ENCODE results near the gene CORIN. TPM values are rescaled to one million over a fixed set of nuclear protein-coding genes. Genes with fewer than 3 reads are reported as not detected.
"Not testable (repeated sequence)": the region's sequence is repeated elsewhere in the genome, so short reads cannot be mapped to it uniquely, and the experiment has no call there.

Gene CORIN
- total and polyA plus RNA-seq, 7 experiments from 2014 or later: 0.07 to 0.19 (median 0.08) TPM; not detected in 4

- H3K9me3 ChIP-seq (ENCODE audit: control insufficient read depth in 2 of 3, low read length in 3 of 3): no peaks in the 10 kb centered on the region
- no peak overlapping the region for H3K27ac ChIP-seq (ENCODE audit: low read depth, low read length)
- no peak for DNase-seq
- H3K4me1 ChIP-seq (ENCODE audit: control insufficient read depth in 2 of 2, insufficient read depth in 2 of 2, low read length in 2 of 2): no peaks in the 10 kb centered on the region
- no peak for ATAC-seq
- Mint-ChIP-seq H3K4me1 (peaks cover 0 to 2% (median 0%) of the 10 kb centered on the region in 7 donors), H3K9me3 (peaks cover 0 to 7% (median 0%) of the 10 kb centered on the region in 11 donors), H3K27me3 (no peaks in the 10 kb centered on the region), H3K36me3 (peaks cover 0 to 16% (median 9%) of the 10 kb centered on the region in 5 donors), H3K4me3 (no peak overlapping the region), H3K27ac (no peak overlapping the region)
- no peaks in the 10 kb centered on the region for H3K36me3 ChIP-seq (ENCODE audit: control insufficient read depth in 2 of 3, insufficient read depth in 3 of 3, low read length in 3 of 3)
- intact Hi-C loops (cut with micrococcal nuclease): no loop called here
- ChIA-PET CTCF (no interaction called here), POLR2A (no interaction called here)
- no peaks in the 10 kb centered on the region for H3K27me3 ChIP-seq (ENCODE audit: control insufficient read depth in 2 of 2, insufficient read depth in 2 of 2, low read length in 2 of 2)
- no peak overlapping the region for H3K4me3 ChIP-seq (ENCODE audit: low read length)
Observed at GRCh38 chr4:47553329-47554125, 284.3 kb downstream of the CORIN start.

DNA sequence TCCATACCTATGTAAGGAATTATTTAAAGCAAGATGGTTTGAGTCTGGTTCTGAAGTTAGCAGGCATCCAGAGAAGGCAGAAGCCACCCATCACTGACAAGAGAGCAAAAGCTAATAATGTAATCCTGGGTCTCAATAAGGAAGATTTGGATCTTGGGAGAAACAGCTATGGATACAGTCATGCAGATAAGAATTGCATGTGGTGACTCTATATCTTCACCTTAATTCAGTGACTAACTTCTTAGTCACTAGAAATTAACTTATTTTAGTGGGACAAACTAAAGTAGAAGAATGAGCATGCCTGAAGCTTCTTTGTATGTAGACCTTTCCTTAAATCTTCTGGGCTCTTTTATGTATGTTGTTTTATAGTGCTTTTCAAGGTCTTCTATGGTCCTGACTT is 286.2 kb downstream of the CORIN start:
- POLR2A ChIA-PET: no interaction called here
- Mint-ChIP-seq H3K9me3 (peaks cover 0 to 7% (median 0%) of the 10 kb centered on the region in 11 donors), H3K4me1 (peaks cover 0 to 2% (median 0%) of the 10 kb centered on the region in 7 donors), H3K27ac (no peak overlapping the region), H3K27me3 (no peaks in the 10 kb centered on the region), H3K4me3 (no peak overlapping the region), H3K36me3 (peaks cover 0 to 24% (median 18%) of the 10 kb centered on the region in 5 donors)
- DNase-seq (no peak), ATAC-seq (no peak)
- H3K27me3 ChIP-seq (ENCODE audit: control insufficient read depth in 2 of 2, insufficient read depth in 2 of 2, low read length in 2 of 2): no peaks in the 10 kb centered on the region
- no peak overlapping the region for H3K27ac ChIP-seq (ENCODE audit: low read depth, low read length)
- no peaks in the 10 kb centered on the region for H3K36me3 ChIP-seq (ENCODE audit: control insufficient read depth in 2 of 3, insufficient read depth in 3 of 3, low read length in 3 of 3)
- H3K4me3 ChIP-seq (ENCODE audit: low read length): no peak overlapping the region
- intact Hi-C loops (cut with micrococcal nuclease): no loop called here
- CTCF ChIA-PET: interaction anchor here (1.0 kb wide), 1 partner anchor 382 kb away, joined by 4 read pairs; no protein-coding TSS in a partner anchor
- H3K4me1 ChIP-seq (ENCODE audit: control insufficient read depth in 2 of 2, insufficient read depth in 2 of 2, low read length in 2 of 2): no peaks in the 10 kb centered on the region
- H3K9me3 ChIP-seq (ENCODE audit: control insufficient read depth in 2 of 3, low read length in 3 of 3): no peaks in the 10 kb centered on the region

DNA sequence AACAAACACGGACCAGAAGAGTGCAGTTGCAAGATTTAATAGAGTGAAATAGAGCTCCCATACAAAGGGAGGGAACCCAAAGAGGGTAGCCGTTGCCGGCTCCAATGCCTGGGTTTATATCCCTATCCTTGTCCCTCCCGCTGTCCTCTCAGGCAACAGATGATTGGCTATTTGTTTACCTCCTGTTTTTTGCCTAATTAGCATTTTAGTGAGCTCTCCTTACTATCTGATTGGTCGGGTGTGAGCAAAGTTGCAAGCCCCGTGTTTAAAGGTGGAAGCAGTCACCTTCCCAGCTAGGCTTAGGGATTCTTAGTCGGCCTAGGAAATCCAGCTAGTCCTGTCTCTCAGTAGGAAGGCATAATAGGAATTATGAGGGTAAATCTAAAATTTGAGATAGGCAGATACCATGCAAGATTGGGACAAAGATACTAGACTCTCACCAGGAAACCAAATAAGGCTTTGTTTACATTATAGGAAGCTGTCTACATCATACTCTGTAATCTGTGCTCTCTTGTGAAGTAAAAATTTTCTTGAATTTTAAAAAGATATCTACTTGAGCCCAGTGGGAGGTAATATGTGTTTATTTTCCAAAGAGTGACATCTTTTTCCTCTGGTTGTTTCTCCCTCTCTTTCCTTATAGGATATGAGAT is 286.8 kb downstream of the CORIN start:
- H3K4me3 Mint-ChIP-seq: no peak overlapping the region
- Histone ChIP-seq H3K9me3 (ENCODE audit: control insufficient read depth in 2 of 3, low read length in 3 of 3) (no peaks in the 10 kb centered on the region), H3K27me3 (ENCODE audit: control insufficient read depth in 2 of 2, insufficient read depth in 2 of 2, low read length in 2 of 2) (no peaks in the 10 kb centered on the region), H3K4me3 (ENCODE audit: low read length) (no peak overlapping the region), H3K27ac (ENCODE audit: low read depth, low read length) (no peak overlapping the region), H3K4me1 (ENCODE audit: control insufficient read depth in 2 of 2, insufficient read depth in 2 of 2, low read length in 2 of 2) (no peaks in the 10 kb centered on the region), H3K36me3 (ENCODE audit: control insufficient read depth in 2 of 3, insufficient read depth in 3 of 3, low read length in 3 of 3) (no peaks in the 10 kb centered on the region)
- ATAC-seq (no peak), DNase-seq (no peak)
- ChIA-PET CTCF (interaction anchor here (1.0 kb wide), 1 partner anchor 383 kb away, joined by 4 read pairs; no protein-coding TSS in a partner anchor), POLR2A (no interaction called here)
- intact Hi-C loops (cut with micrococcal nuclease): no loop called here
- peaks cover 0 to 2% (median 0%) of the 10 kb centered on the region in 7 donors for H3K4me1 Mint-ChIP-seq
- no peak overlapping the region for H3K27ac Mint-ChIP-seq
- H3K36me3 Mint-ChIP-seq: peaks cover 0 to 28% (median 20%) of the 10 kb centered on the region in 5 donors
- no peaks in the 10 kb centered on the region for H3K27me3 Mint-ChIP-seq
- peaks cover 0 to 7% (median 0%) of the 10 kb centered on the region in 11 donors for H3K9me3 Mint-ChIP-seq

GRCh38 chr4:47550357-47550756 is 287.5 kb downstream of the CORIN start:
- peaks cover 0 to 33% (median 23%) of the 10 kb centered on the region in 5 donors for H3K36me3 Mint-ChIP-seq
- H3K9me3 Mint-ChIP-seq; H3K27ac Mint-ChIP-seq; DNase-seq; CTCF ChIA-PET; H3K27me3 ChIP-seq (ENCODE audit: control insufficient read depth in 2 of 2, insufficient read depth in 2 of 2, low read length in 2 of 2); intact Hi-C loops (cut with micrococcal nuclease); POLR2A ChIA-PET; H3K4me1 ChIP-seq (ENCODE audit: control insufficient read depth in 2 of 2, insufficient read depth in 2 of 2, low read length in 2 of 2); H3K27ac ChIP-seq (ENCODE audit: low read depth, low read length); H3K9me3 ChIP-seq (ENCODE audit: control insufficient read depth in 2 of 3, low read length in 3 of 3); H3K4me3 Mint-ChIP-seq; ATAC-seq; H3K36me3 ChIP-seq (ENCODE audit: control insufficient read depth in 2 of 3, insufficient read depth in 3 of 3, low read length in 3 of 3); H3K4me3 ChIP-seq (ENCODE audit: low read length); H3K4me1 Mint-ChIP-seq; H3K27me3 Mint-ChIP-seq: not testable (repeated sequence)

Small RNA genes lying within 50 kb of the gene (microRNA-seq; reads per million reads assigned to microRNA genes)
- not detected for gene MIR8053 (ENCODE audit: borderline microRNAs expressed)

Other genes with a start within 250 kb of the CORIN start
- gene NFXL1, start 76.5 kb upstream of the CORIN start, total RNA-seq: 10 to 100 TPM; 10.4 to 19.3 (median 13.2) TPM
- gene NFXL1, start 76.5 kb upstream of the CORIN start, polyA plus RNA-seq: 10 to 100 TPM in 1 of 2 donors, 1 to 10 TPM in 1; 9.5 to 10.9 TPM
- gene CNGA1, start 178.6 kb upstream of the CORIN start, total RNA-seq: not detected
- gene CNGA1, start 178.6 kb upstream of the CORIN start, polyA plus RNA-seq: under 1 TPM in 1 of 2 donors, not detected in 1; 0.49 TPM
- gene NIPAL1, start 178.7 kb upstream of the CORIN start, total RNA-seq: 1 to 10 TPM in 3 of 5 experiments, under 1 TPM in 1, not detected in 1; 0.45 to 3.3 (median 1.9) TPM
- gene NIPAL1, start 178.7 kb upstream of the CORIN start, polyA plus RNA-seq: under 1 TPM; 0.76 to 0.86 TPM

Data from naive thymus-derived CD4-positive, alpha-beta T cell (primary cell).